Left cardiac atrium (tissue), 4 donors: ENCODE results near the gene GNE. TPM values are rescaled to one million over a fixed set of nuclear protein-coding genes. Genes with fewer than 3 reads are reported as not detected.
"Not testable (repeated sequence)": the region's sequence is repeated elsewhere in the genome, so short reads cannot be mapped to it uniquely, and the experiment has no call there.

Experiments used
- ATAC-seq, 2 donors: fragments of 200-7000 bp; cut with Tn5 transposase; one replicate each; pipeline ENCODE4 v1.9.1; 2020; ENCODE audit warnings: mild to moderate bottlenecking in 2 of 2, moderate library complexity in 2 of 2
- DNase-seq: peaks from one replicate; pipeline ENCODE4 v3.0.0-alpha.2; 2020
- intact Hi-C, 2 donors: fragments of 100-400 bp; cut with DNase I; formaldehyde crosslinking; loops; one replicate each; pipeline versions ENCODE4 v1.14.1 to v1.15.1; 2022 to 2023
- long read RNA-seq: library from polyadenylated mRNA; unstranded; transcript quantifications from one replicate; pipeline ENCODE4 v2.0.0, GENCODE V29; 2021
- total RNA-seq, 2 donors: library from RNA; stranded (reverse); fragmentation: NEBNext Ultra II Directional; extraction: Animal tissue kit (Norgen Biotek cat#: 25700); gene quantifications; one replicate each; pipeline ENCODE4 v1.2.1, GENCODE V29; 2021
- donor health status: DM: no; HTN: yes; CAD: no.
- donor health status: DM: no; HTN: yes; CAD: no; lungs with severe emphysema.
- donor health status: DM: yes; HTN: yes; CAD: no.
- donor health status: Dilated cardiomyopathy.

The GNE gene, protein sequence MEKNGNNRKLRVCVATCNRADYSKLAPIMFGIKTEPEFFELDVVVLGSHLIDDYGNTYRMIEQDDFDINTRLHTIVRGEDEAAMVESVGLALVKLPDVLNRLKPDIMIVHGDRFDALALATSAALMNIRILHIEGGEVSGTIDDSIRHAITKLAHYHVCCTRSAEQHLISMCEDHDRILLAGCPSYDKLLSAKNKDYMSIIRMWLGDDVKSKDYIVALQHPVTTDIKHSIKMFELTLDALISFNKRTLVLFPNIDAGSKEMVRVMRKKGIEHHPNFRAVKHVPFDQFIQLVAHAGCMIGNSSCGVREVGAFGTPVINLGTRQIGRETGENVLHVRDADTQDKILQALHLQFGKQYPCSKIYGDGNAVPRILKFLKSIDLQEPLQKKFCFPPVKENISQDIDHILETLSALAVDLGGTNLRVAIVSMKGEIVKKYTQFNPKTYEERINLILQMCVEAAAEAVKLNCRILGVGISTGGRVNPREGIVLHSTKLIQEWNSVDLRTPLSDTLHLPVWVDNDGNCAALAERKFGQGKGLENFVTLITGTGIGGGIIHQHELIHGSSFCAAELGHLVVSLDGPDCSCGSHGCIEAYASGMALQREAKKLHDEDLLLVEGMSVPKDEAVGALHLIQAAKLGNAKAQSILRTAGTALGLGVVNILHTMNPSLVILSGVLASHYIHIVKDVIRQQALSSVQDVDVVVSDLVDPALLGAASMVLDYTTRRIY
- 10 to 100 TPM; 14.3 to 17.7 TPM for total RNA-seq
- long read RNA-seq, full-length matches to known transcripts = 1 of 2 reads
- long read RNA-seq, partial matches to known transcripts = 0 of 2 reads
- long read RNA-seq, other reads (novel, unspliced or antisense) = 1 of 2 reads

DNA sequence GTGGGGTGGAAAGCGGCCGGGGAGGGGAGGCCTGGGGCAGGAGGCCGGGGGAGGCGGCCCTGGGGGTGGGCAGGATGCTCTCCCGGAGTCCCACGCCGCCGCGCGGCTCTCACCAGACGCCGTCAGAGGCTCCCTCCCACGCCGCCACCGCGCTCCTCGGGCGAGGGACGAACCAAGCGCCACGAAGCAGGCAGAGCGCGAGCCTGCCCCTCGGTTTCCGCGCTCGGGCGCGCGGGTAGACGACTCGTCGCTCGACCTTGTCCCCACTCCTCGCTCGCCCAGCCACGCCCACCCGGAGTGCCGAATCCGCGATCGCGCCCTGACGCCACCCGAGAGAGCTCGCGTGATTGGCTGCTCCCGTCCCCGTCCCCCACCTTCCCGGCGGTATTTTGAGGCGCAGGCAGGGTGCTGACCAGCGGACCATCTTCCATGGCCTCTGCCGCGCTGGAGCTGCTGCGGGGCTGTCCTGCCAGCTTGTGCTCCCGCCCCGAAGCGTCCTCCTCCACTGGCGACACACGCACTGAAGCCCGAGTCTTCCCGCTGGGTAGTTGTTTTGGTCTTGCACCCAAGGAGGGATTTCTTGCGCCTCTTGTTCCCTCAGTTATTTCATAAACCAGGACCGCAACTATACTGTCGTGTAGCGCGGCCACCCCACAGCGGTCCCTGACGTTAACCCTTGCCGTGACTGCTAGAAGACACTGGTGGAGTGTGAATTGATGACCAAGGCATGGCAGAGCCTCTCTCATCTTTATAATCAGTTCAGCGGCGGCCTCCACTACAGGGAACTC is at the start of gene GNE:
TSS of gene GNE (minus strand) at position 241 of the 788 bp plus-strand sequence. CDS start 9,093 bp downstream, outside the sequence.
- peak; percentile 99 for ATAC-seq
- intact Hi-C loops = no loop called here
- peak; percentile 99 for DNase-seq

DNA sequence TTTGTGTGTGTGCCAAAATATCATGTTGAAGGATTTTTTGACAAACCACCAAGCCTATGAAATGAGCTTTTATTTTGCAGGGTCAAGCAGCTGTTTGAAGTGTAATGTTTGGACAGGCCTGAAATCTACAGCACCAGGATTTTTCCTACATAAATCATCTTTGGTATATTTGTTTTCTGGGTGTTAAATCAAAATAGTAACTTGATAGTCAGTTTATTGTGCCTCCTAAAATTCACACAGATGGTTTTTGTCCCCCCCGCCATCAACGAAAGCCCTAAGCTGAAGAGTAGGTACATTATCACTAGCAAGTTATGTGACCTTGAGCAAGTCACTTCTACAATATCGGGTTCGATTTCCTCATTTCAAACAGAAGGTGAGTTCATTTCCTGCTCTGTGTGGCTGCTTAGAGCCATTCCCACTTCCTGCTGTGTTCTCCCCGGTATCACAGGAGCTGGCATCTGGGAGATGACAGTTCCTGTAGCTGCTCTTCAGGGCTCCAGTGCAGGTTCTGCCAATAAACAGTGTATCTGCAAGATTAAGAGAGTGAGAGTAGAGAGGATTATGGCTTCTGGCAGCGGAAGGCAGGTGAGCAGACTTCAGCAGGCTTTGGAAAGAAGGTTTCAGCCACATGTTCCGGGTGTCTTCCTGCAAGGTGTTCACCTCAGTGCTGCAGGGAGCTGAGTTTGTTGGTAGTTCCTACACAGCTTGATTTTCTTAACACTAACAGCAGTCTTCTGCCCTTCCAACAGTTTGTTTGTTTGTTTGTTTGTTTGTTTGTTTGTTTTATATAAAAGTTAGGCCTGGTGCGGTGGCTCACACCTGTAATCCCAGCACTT is 48.4 kb upstream of the GNE start:
- no peak for DNase-seq
- no peak for ATAC-seq
- intact Hi-C loops = loop anchor here in 1 of 2 donors (10.0 kb wide), 1 partner anchor 212 kb away; no protein-coding TSS in a partner anchor

DNA sequence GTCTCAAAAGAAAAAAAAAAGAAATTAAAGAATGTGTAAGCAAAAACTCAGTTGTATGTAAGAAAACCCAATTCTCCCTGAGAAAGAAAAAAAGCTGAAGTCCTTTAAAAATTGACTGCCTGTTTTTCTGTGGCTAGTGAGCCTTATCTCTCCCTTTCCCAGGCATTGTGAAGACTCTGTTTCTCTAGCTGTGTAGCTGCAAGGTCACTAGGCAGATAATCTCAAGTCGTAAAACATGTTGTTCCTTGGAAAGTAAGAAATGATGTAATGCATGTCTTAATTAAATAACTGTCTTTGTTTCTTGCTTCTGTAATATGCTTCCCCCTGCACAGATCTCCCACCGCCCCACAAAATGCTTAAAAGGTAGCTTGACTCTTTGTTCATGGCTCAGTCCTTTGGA is 46.1 kb upstream of the GNE start:
- intact Hi-C loops = loop anchor here in 1 of 2 donors (10.0 kb wide), 1 partner anchor 210 kb away; no protein-coding TSS in a partner anchor
- not testable (repeated sequence) for ATAC-seq, DNase-seq

DNA sequence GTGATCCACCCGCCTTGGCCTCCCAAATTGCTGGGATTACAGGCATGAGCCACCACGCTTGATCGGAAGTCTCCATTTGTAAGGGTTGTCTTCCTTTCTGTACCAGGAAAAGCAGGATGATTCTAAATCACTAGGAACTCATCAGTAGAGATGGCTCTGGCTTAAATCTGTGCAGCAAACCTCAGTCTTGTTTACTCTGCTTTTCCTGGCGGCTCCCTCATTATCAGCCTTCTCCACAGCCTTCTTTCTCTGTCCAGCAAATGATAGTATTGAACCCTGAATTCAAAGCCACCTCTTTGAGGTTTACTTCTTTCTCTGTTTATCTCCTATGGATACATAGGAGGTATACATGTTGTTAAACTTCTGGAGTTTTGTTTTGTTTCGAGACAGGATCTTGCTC is 43.0 kb upstream of the GNE start:
- ATAC-seq = no peak
- intact Hi-C loops = loop anchor here in 1 of 2 donors (10.0 kb wide), 1 partner anchor 206 kb away; no protein-coding TSS in a partner anchor
- no peak for DNase-seq

DNA sequence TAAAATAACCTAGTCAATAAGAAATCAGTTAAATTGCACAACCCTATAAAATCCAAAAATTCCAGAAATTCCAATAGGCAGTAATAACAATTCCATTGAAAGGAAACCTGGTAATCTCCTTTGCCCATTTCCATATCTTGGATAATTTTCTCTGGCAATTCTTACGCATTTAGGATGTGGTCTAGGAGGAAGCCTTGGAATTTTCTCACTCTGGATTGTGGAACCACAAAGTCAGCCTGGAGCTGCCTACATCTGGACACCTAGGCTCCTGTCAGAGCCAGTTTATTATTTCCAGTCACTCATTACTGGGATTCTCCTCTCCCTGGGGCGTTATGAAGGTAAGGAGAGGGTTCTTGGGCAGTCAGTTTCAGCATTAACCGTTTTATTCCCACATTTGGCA is 40.3 kb upstream of the GNE start:
- ATAC-seq (no peak), DNase-seq (no peak)

DNA sequence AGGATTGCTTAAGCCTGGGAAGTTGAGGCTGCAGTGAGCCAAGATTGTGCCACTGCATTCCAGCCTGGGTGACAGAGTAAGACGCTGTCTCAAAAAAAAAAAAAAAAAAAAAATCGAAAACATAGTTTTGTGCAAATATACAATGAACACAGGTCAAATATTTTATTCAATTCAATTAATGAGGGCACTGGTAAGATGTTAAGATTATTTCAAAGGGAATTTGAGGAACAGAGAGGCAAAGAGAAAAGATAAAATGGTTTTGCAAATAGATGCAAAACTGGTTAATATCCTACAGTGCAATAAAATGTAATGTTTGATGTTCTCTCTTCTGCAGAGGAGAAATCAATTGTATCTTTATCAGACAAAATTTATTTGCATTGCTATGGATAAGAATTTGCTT is 39.5 kb upstream of the GNE start:
- no peak for ATAC-seq
- DNase-seq = no peak
- intact Hi-C loops = no loop called here

More for the DNA sequence above, 40.3 kb upstream of the GNE start:
- intact Hi-C loops = no loop called here

DNA sequence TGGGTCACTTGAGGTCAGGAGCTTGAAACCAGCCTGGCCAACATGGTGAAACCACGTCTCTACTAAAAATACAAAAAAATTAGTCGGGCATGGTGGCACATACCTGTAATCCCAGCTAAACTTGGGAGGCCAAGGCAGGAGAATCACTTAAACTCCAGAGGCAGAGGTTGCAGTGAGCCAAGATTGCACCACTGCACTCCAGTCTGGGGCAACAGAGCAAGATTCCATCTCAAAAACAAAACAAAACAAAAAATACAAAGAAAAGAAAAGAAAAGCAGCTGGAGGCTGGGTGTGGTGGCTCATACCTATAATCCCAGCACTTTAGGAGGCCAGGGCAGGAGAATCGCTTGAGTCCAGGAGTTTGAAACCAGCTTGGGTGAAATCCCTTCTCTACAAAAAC is 36.7 kb upstream of the GNE start:
- intact Hi-C loops, ATAC-seq, DNase-seq: not testable (repeated sequence)

DNA sequence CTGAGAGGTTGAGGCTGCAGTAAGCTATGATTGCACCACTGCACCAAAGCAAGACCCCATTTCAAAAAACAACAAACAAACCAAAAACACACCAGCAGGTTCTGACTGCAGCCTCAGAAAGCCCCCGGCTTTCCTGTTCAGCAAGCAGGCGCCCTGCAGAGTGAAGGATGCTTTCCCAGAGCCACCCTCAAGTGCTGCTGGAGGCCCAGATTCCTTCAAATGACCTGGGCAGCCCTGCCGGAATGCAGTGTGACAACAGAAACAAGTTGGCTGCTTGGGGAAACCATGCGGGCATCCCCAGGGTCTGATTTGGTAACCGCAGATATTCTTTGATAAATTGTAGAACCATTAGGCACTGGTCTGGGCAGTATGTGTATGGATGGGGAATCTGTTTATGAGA is 35.7 kb upstream of the GNE start:
- intact Hi-C loops = no loop called here
- no peak for DNase-seq
- no peak for ATAC-seq

DNA sequence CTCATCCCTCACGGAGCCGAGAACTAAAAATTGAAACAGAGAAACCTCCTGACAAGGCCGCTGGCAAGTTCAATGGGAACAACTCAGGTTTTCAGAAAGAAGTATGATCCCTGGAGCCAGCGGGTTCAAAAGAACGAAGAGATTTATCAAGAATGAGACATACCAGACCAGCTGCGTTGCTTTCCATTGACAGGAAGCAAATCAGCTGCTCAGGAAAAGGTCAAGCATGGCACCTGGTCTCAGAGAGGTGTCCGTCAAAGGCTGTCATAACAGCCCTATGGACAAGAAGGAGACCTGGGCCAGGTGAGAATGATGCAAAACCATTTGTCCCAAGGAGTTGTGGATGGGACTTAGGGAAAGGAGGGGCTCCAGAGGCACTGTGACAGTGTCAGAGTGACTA is 34.9 kb upstream of the GNE start:
- DNase-seq (no peak), ATAC-seq (no peak)
- intact Hi-C loops = no loop called here

DNA sequence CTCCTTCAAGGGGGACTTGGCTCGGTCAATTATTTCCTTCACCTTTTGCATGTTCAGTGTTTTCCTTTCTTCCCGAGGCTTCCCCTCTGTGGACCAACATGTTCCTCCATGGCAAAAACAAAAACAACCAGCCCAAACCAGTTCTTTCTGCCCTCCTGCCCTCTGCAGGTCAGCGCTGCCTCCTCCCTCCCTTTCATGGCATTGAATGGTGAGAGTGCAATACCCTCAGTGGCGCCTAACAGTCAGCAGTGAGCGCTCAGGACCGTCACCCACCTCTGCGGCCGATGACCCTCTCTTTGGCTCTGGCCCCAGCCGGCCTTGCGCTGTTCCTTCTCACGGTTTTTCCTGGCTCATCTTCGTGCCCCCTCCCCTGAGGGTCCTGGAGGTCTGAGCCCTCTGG is 34.4 kb upstream of the GNE start:
- no peak for ATAC-seq
- intact Hi-C loops = no loop called here
- no peak for DNase-seq

DNA sequence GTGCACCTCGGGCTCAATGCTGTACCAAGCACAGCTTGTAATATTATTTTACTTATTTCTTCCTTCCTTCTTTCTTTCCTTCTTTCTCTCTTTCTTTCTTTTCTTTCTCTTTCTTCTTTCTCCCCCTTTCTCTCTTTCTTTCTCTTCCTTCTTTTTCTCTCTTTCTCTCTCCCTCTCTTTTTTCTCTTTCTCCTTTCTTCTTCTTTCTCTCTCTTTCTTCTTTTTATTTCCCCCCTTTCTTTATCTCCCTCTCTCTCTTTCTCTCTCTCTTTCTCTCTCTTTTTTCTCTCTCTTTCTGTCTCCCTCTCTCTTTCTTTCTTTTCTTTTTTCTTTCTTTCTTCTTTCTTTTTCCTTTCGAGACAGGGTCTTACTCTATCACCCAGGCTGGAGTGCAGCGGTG is 32.7 kb upstream of the GNE start:
- DNase-seq (no peak), ATAC-seq (no peak)
- intact Hi-C loops = no loop called here

DNA sequence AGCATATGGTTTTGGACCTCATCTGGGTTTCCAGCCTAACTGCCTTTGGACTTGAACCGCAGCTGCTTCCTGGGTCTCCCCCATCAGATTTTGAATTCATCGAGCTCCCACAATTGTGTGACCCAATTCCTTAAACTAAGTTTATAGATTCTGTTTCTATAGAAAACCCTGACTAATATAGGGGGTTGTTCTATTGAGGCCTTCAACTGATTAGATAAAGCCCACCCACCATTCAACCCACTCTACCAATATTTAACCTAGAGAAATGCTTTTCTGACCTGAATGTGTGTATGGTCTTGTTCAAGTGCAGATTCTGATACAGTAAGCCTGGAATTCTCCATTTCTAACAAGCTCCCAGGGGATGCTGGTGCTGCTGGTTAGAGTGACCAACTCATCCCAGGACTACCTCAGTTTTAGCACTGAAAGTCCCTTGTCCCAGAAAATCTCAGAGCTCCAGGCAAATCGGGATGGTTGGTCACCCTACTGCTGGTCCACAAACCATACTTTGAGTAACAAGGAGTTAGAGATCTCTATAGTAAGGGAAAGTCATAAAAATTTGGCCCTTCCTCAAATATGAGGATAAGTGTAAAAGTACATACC is 31.7 kb upstream of the GNE start:
- intact Hi-C loops = no loop called here
- DNase-seq (no peak), ATAC-seq (no peak)

DNA sequence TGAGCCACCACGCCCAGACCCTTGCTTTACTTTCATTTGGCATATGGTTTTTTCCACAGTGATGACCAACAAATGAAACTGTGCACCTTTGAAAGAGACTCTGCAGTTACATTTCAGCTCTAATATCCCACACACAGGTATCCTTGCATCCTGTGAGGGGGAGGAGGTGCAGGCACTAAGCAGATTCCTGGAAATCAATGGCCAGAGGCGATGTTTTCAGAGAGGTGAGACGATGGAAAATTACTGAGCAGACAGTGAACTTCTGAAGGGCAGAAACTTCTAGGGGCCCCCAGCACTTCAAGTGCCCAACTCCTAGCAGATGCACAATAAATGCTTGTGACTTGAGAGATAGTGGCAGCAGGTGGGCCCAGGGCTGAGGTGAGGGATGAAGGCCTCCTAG is 29.8 kb upstream of the GNE start:
- DNase-seq (no peak), ATAC-seq (no peak)
- intact Hi-C loops = no loop called here

DNA sequence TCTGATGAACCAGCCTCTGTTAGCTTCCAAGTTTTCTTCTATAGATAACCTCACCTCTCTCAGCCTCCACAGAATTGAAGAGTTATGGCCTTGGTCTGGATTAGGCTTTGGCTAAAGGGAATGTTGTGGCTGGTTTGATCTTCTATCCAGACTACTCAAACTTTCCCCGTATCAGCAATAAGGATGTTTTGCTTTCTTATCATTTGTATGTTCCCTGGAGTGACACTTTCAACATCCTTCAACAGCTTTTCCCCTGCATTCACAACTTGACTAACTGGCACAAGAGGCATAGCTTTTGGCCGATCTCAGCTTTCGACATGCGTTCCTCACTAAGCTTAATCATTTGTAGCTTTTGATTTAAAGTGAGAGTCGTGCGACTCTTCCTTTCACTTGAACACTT is 28.1 kb upstream of the GNE start:
- intact Hi-C loops = no loop called here
- no peak for ATAC-seq
- no peak for DNase-seq

DNA sequence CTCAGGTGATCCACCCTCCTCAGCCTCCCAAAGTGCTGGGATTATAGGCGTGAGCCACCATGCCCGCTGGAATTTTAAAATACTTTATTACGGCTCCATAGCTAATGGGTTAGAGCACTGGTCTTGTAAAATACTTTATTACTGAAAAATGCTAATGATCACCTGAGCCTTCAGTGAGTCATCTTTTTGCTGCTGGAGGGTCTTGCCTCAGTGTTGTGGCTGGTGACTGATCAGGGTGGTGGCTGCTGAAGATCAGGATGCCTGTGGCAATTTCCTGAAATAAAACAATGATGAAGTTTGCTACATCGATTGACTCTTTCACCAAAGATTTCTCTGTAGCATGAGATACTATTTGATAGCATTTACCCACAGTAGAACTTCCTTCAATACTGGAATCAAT is 26.0 kb upstream of the GNE start:
- intact Hi-C loops = no loop called here
- ATAC-seq (no peak), DNase-seq (no peak)

DNA sequence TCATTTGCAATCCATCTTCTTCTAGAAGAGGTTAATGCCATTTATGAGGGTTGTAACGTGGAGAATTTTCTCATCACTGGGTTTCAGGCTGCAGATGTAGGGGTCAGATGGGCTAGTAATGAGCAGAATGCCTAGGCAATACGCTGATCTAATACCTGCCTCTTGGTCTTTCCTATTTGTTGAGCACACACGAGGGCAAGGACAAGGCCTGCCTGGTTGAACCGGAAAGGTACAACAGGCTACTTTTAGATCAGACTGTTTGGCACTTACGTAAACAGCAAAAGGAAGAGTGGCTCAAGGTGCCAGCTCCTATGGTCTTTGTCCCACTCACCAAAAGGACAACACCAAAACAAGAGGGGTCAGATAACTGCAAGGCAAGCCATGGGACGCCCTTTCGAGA is 24.0 kb upstream of the GNE start:
- intact Hi-C loops = no loop called here
- DNase-seq (no peak), ATAC-seq (no peak)

DNA sequence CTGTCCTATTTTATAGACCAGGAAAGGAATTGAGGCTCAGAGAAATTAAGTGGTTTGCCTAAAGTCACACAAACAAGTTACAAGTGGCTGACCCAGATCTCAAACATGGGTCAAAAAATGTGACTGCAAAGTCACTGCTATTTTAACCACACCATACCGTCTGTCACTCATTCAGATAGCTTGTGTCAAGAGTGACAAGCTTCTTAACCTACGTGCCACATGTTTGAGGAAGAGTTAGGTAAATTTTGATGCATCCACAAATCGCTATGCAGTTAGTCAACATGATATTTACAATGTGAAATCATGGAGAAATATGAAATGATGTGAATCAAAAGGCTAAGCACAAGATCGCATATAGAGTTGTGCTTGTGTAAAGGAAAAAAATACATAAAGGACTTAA is 22.7 kb upstream of the GNE start:
- DNase-seq = no peak
- intact Hi-C loops = no loop called here
- ATAC-seq = no peak

DNA sequence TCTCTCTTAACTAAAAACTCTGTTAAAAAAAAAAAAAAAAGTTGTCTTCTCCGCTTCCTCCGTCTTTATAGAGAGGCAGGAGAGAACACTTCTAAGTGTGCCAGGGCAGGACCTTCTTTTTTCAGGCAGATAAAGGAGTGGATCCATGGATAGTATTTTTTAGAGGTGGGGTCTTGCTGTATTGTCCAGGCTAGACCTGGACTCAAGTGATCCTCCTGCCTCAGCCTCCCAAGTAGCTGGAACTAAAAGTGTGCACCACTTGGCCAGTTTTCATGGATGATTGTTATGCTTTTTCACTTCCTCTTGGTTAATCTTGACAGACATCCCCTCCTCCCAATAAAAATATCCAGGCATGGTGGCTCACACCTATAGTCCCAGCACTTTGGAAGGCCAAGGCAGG is 20.0 kb upstream of the GNE start:
- ATAC-seq = no peak
- intact Hi-C loops = no loop called here
- DNase-seq = no peak
